ENCODE results near the gene SLC25A42.

DNA sequence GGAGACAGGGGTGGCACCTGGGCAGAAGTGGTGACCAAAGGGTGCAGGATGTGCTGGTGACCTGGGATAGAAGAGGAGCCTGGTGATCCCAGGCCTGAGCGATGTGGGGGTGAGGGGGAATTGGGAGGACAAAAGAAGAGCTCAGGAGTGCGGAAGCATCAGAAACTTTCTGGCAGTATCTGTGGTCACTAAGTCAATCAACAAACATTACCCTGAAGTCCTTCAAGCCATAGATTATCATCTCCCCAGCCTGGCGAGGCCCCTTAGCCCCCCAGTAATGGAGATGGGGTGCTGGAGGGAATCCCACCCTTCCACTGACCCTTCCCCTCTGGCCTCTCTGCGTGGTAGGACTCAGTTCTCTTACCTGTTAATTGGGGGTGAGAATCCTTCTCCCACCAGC lies 95.7 kb downstream of the SLC25A42 start:
- TF ChIP-seq, protein P1, sequence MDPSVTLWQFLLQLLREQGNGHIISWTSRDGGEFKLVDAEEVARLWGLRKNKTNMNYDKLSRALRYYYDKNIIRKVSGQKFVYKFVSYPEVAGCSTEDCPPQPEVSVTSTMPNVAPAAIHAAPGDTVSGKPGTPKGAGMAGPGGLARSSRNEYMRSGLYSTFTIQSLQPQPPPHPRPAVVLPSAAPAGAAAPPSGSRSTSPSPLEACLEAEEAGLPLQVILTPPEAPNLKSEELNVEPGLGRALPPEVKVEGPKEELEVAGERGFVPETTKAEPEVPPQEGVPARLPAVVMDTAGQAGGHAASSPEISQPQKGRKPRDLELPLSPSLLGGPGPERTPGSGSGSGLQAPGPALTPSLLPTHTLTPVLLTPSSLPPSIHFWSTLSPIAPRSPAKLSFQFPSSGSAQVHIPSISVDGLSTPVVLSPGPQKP (IDR thresholded peaks at IDR 0.05; ENCODE audit: borderline replicate concordance, low read depth, low read length), result no peak
- no peak for TF ChIP-seq RFX5 (IDR thresholded peaks at IDR 0.05; ENCODE audit: low read depth, low read length)
- TF ChIP-seq, protein P2, sequence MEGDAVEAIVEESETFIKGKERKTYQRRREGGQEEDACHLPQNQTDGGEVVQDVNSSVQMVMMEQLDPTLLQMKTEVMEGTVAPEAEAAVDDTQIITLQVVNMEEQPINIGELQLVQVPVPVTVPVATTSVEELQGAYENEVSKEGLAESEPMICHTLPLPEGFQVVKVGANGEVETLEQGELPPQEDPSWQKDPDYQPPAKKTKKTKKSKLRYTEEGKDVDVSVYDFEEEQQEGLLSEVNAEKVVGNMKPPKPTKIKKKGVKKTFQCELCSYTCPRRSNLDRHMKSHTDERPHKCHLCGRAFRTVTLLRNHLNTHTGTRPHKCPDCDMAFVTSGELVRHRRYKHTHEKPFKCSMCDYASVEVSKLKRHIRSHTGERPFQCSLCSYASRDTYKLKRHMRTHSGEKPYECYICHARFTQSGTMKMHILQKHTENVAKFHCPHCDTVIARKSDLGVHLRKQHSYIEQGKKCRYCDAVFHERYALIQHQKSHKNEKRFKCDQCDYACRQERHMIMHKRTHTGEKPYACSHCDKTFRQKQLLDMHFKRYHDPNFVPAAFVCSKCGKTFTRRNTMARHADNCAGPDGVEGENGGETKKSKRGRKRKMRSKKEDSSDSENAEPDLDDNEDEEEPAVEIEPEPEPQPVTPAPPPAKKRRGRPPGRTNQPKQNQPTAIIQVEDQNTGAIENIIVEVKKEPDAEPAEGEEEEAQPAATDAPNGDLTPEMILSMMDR (conservative IDR thresholded peaks at IDR 0.05; ENCODE audit: low read depth, low read length), result no peak
- no peak for TF ChIP-seq POLR2A (IDR thresholded peaks at IDR 0.05; ENCODE audit: low read depth, low read length)
- no peak for TF ChIP-seq CEBPB (IDR thresholded peaks at IDR 0.05; ENCODE audit: low read depth, low read length)
- TF ChIP-seq MAFK (IDR thresholded peaks at IDR 0.05; ENCODE audit: low read depth, low read length), result no peak
- TF ChIP-seq USF2 (IDR thresholded peaks at IDR 0.05; ENCODE audit: low read depth, low read length), result no peak
- TF ChIP-seq RAD21 (IDR thresholded peaks at IDR 0.05; ENCODE audit: low read length), result no peak
- no peak for TF ChIP-seq SMC3 (IDR thresholded peaks at IDR 0.05; ENCODE audit: low read depth, low read length)
- TF ChIP-seq MXI1 (IDR thresholded peaks at IDR 0.05; ENCODE audit: borderline replicate concordance, low read depth, low read length), result no peak
